Adipocyte (in vitro differentiated cells): Measurements from ENCODE around the gene RNF113A.
"Not testable (repeated sequence)": the region's sequence is repeated elsewhere in the genome, so short reads cannot be mapped to it uniquely, and the experiment has no call there.

Source experiments
- DNase-seq: peaks from one replicate; pipeline ENCODE4 v3.0.0-alpha.2; 2015; ENCODE audit warnings: low read depth
- H3K27me3 ChIP-seq: replicated peaks from 2 replicates; pipeline ENCODE4 v1.7.0; 2013; ENCODE audit warnings: mild to moderate bottlenecking, low read length, moderate library complexity; ENCODE audit not compliant: control insufficient read depth, insufficient read depth
- H3K36me3 ChIP-seq: 2 replicates; pipeline ENCODE4 v1.7.0; 2013; ENCODE audit warnings: low read length, mild to moderate bottlenecking, moderate library complexity; ENCODE audit not compliant: control insufficient read depth, insufficient read depth, severe bottlenecking
- H3K4me1 ChIP-seq: 2 replicates; pipeline ENCODE4 v1.7.0; 2013; ENCODE audit warnings: mild to moderate bottlenecking, low read length, moderate library complexity; ENCODE audit not compliant: control insufficient read depth, insufficient read depth
- H3K4me3 ChIP-seq: 2 replicates; pipeline ENCODE4 v1.7.0; 2013; ENCODE audit warnings: mild to moderate bottlenecking, low read length, moderate library complexity
- H3K9ac ChIP-seq: 2 replicates; pipeline ENCODE4 v1.7.0; 2013; ENCODE audit warnings: mild to moderate bottlenecking, low read length, moderate library complexity
- H3K9me3 ChIP-seq: 2 replicates; pipeline ENCODE4 v1.7.0; 2013; ENCODE audit warnings: mild to moderate bottlenecking, low read length, moderate library complexity; ENCODE audit not compliant: control insufficient read depth

Gene RNF113A

GRCh38 chrX:119871599-119872395 lies at the start of gene RNF113A, which contains the start of gene NDUFA1:
RNF113A (minus strand) TSS chrX:119871733; CDS start chrX:119871613, 120 bp downstream.
NDUFA1 (plus strand) TSS chrX:119871832; CDS start chrX:119871912, 80 bp downstream.
- H3K4me3 ChIP-seq = peak within 1 kb of the TSS; percentile 92
- peaks cover 14% of the 10 kb centered on the region for H3K36me3 ChIP-seq
- peak; percentile 86 for DNase-seq
- peak within 1 kb of the TSS; percentile 98 for H3K9ac ChIP-seq
- H3K9me3 ChIP-seq = no peaks in the 10 kb centered on the region
- no peaks in the 10 kb centered on the region for H3K27me3 ChIP-seq
- H3K4me1 ChIP-seq = peaks cover 9% of the 10 kb centered on the region

- no peak overlapping the region for H3K9ac ChIP-seq
- no peaks in the 10 kb centered on the region for H3K27me3 ChIP-seq
- H3K9me3 ChIP-seq = no peaks in the 10 kb centered on the region
- no peak for DNase-seq
- H3K36me3 ChIP-seq = peaks cover 8% of the 10 kb centered on the region
- H3K4me1 ChIP-seq = no peaks in the 10 kb centered on the region
- no peak overlapping the region for H3K4me3 ChIP-seq
Observed at GRCh38 chrX:119919835-119920585, 48.5 kb upstream of the RNF113A start.

- no peaks in the 10 kb centered on the region for H3K4me1 ChIP-seq
- DNase-seq = no peak
- no peak overlapping the region for H3K4me3 ChIP-seq
- H3K36me3 ChIP-seq = no peaks in the 10 kb centered on the region
- H3K9me3 ChIP-seq = no peaks in the 10 kb centered on the region
- no peak overlapping the region for H3K9ac ChIP-seq
- no peaks in the 10 kb centered on the region for H3K27me3 ChIP-seq
Observed at GRCh38 chrX:119917877-119918276, 46.3 kb upstream of the RNF113A start.

GRCh38 chrX:119916310-119916709 lies 44.8 kb upstream of the RNF113A start:
- H3K36me3 ChIP-seq = no peaks in the 10 kb centered on the region
- H3K4me3 ChIP-seq = no peak overlapping the region
- no peaks in the 10 kb centered on the region for H3K4me1 ChIP-seq
- H3K9ac ChIP-seq = no peak overlapping the region
- no peak for DNase-seq
- H3K9me3 ChIP-seq = no peaks in the 10 kb centered on the region
- no peaks in the 10 kb centered on the region for H3K27me3 ChIP-seq

- no peak overlapping the region for H3K9ac ChIP-seq
- H3K36me3 ChIP-seq = no peaks in the 10 kb centered on the region
- DNase-seq = no peak
- H3K27me3 ChIP-seq = peaks cover 4% of the 10 kb centered on the region
- no peaks in the 10 kb centered on the region for H3K9me3 ChIP-seq
- peaks cover 5% of the 10 kb centered on the region for H3K4me1 ChIP-seq
- H3K4me3 ChIP-seq = no peak overlapping the region
Observed at GRCh38 chrX:119900976-119901375, 29.4 kb upstream of the RNF113A start.

- no peak for DNase-seq
- H3K27me3 ChIP-seq = peaks cover 10% of the 10 kb centered on the region
Observed at GRCh38 chrX:119899125-119899524, 27.6 kb upstream of the RNF113A start.

GRCh38 chrX:119895843-119896326 lies 24.4 kb upstream of the RNF113A start, which contains the start of gene AKAP14:
AKAP14 (plus strand) TSS chrX:119895893; CDS start chrX:119903224, 7,331 bp downstream.
- peaks cover 5% of the 10 kb centered on the region for H3K4me1 ChIP-seq
- H3K9me3 ChIP-seq = no peaks in the 10 kb centered on the region
- no peak within 1 kb of the TSS for H3K9ac ChIP-seq
- no peak for DNase-seq
- H3K4me3 ChIP-seq = no peak within 1 kb of the TSS
- H3K27me3 ChIP-seq = peaks cover 10% of the 10 kb centered on the region
- H3K36me3 ChIP-seq = no peaks in the 10 kb centered on the region

More at GRCh38 chrX:119899125-119899524, 27.6 kb upstream of the RNF113A start:
- Histone ChIP-seq H3K9me3 (no peaks in the 10 kb centered on the region), H3K36me3 (no peaks in the 10 kb centered on the region), H3K4me1 (peaks cover 5% of the 10 kb centered on the region), H3K9ac (no peak overlapping the region), H3K4me3 (no peak overlapping the region)

GRCh38 chrX:119891961-119892692 lies 20.6 kb upstream of the RNF113A start:
- H3K27me3 ChIP-seq, H3K36me3 ChIP-seq, H3K4me1 ChIP-seq, DNase-seq, H3K4me3 ChIP-seq, H3K9me3 ChIP-seq, H3K9ac ChIP-seq: not testable (repeated sequence)

GRCh38 chrX:119890626-119891025 lies 19.1 kb upstream of the RNF113A start:
- H3K9me3 ChIP-seq, H3K4me1 ChIP-seq, H3K27me3 ChIP-seq, H3K36me3 ChIP-seq, H3K4me3 ChIP-seq, DNase-seq, H3K9ac ChIP-seq: not testable (repeated sequence)

- Histone ChIP-seq H3K9me3 (no peaks in the 10 kb centered on the region), H3K27me3 (peaks cover 2% of the 10 kb centered on the region), H3K9ac (no peak overlapping the region), H3K4me3 (peak overlapping the region; percentile 59), H3K36me3 (no peaks in the 10 kb centered on the region), H3K4me1 (no peaks in the 10 kb centered on the region)
- peak; percentile 72 for DNase-seq
Observed at GRCh38 chrX:119887721-119888425, 16.3 kb upstream of the RNF113A start.
